ENCODE data around the gene TRAIP.
"Not testable (repeated sequence)": the region's sequence is repeated elsewhere in the genome, so short reads cannot be mapped to it uniquely, and the experiment has no call there.

TRAIP gene

DNA sequence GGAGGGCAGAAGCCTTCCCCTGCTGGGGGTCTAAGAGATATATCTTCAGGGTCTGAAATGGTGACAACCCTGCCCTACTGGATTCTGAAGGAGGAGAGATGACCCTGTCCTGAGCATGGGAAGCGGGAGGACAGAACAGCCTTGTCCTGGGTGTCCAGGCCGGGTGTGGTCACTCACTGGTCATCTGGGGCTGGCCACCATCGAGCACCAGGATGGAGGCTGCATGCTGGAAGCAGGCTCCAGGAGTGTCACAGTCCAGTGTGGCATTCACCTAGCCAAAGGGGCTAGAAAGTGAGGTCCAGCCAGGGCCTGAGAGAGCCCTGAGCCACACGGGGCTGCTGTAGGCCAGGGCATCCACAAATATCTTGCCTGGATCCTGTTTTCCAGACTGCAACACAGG, 61.9 kb downstream of the TRAIP start:
- DNase-seq (ENCODE audit: insufficient read length, low spot score) (no peak), FAIRE-seq (no peak)

GRCh38 chr3:49793486-49794085, 62.8 kb downstream of the TRAIP start:
- no peak for DNase-seq (ENCODE audit: insufficient read length, low spot score)
- FAIRE-seq, result no peak

DNA sequence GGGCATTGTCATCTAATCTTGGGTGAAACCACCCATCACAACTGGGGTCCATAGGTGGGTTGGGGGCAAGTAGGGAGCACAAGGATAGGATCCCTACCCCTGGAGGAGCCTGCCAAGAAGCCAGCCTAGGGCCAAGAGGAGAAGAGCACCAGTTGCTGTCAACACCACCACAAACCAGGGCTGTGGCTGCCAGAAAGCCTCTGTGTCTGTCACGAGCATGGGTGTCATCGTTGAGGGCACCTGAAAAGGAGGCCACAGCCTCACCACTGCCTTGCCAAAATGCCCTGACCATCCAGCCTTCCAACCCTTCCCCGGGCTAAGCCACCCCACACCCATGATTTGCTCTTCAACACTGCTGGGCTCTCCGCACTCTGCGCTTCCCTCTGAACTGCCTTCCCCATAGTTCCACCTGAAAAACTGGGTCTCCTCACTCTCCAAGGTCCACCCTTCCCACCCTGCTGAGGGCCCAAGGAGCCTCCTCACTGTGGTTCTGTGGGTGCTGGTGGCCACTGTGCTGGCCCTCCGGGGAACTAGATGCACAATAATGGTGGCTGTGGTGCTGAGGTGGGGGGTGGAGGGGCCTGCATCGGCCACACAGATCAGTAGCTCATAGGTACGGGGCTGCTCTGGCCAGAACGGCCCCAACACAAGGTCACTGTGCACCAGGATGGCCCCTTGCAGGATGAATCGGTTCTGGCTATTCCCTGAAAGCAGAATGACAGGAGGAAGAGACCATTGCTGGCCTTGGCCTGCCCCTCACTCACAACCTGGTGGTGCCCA, 63.8 kb downstream of the TRAIP start:
- DNase-seq (ENCODE audit: insufficient read length, low spot score), result no peak
- no peak for FAIRE-seq

DNA sequence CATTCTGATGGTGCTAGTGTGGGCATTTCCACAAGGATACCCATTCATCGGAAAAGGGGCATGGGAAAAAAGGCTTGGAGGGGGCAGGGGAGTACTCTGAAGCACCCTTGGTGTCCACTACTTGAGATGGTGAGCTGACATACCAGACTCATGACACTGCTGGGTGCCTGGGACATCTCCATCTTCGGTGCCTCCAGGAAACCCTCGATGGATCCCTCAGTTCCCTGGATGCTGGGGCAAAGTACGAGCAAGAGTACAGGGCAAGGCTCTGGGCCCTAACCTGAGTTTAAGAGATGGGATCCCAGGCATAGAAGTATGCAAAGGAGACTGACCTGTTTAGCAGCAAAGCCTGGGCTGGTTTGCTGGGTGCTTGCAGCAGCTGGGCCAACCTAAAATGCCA, 64.8 kb downstream of the TRAIP start:
- FAIRE-seq (no peak), DNase-seq (ENCODE audit: insufficient read length, low spot score) (no peak)

GRCh38 chr3:49790626-49791411, 65.5 kb downstream of the TRAIP start:
- no peak for DNase-seq (ENCODE audit: insufficient read length, low spot score)
- no peak for FAIRE-seq

DNA sequence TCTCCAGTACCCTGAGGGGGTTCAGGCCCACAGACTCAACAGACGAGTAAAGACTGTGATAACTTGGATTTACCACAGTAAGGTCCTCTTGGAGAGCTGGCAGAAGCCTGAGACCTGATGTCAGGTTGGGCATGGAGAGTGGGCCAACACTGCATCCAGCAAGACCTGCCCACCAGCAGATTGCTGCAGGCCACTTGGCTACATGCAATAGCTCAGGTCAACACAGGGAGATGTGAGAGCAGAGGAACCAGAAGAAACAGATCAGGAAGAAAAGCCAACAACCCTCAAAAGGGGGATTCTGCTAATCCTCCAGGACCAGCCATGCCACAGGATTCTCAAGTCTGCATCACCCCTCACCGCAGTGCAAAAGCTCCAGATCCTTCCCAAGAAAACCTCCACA, 68.3 kb downstream of the TRAIP start:
- DNase-seq (ENCODE audit: insufficient read length, low spot score) (no peak), FAIRE-seq (no peak)

DNA sequence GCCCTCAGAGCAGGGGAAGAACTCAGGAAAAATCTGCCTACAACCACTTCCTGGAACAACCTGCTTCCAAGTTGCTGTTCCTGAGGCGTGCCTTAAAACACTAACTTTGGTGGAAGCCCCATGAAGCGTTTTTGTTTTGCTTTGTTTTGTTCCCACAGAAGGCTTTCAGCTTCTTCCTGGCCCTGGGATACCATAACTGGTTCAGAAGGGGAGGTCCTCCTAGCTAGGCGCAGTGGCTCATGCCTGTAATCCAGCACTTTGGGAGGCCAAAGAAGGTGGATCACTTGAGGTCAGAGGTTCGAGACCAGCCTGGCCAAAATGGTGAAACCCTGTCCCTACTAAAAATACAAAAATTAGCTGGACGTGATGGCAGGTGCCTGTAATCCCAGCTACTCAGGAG, 68.8 kb downstream of the TRAIP start:
- no peak for DNase-seq (ENCODE audit: insufficient read length, low spot score)
- FAIRE-seq, result no peak

GRCh38 chr3:49787182-49787464, 69.2 kb downstream of the TRAIP start:
- DNase-seq (ENCODE audit: insufficient read length, low spot score), result no peak
- no peak for FAIRE-seq

GRCh38 chr3:49786357-49787181, 69.8 kb downstream of the TRAIP start, which contains the start of gene IP6K1:
Gene IP6K1, minus strand, starts transcription at chr3:49786542. Its CDS starts 38,502 bp downstream, at chr3:49748040.
- FAIRE-seq (peak; percentile 100), DNase-seq (ENCODE audit: insufficient read length, low spot score) (peak; percentile 99)

DNA sequence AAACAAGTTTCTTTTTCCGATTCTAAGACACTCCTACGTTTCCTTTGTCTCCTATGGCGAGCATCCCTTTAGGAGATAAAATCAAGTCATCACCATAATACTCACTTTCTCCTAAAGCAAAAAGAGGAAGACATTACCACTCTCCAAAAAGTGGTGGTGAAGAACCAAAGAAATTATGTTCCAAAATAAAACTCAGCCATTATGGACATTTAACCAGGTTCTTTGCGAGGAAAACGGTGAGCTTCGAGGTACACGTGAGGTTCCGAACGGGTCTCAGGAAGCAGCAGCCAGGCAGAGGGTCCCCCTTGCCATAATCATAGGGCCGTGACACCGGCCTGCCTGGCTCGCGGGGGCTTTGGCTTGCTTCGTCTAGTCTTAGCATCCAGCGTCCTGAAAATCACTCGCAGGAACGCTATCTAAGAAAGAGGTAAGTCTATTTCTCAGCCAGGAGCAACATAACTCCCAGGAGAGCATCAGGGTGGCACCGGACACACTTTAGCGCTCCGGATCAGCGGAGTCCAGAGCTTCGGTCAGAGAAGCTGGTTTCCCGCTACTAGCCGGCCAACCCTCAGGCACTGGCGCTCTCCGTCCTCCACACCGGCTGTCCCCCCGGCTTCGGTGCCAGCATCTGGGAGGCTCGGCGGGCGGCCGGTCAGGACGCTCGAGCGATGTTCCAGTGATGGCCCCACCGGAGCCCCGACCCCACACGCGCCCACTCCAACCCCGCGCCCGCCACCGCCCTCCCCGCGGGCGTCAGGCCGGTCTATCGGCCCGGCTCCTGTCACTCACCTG, 70.6 kb downstream of the TRAIP start:
- FAIRE-seq (peak; percentile 63), DNase-seq (ENCODE audit: insufficient read length, low spot score) (no peak)

DNA sequence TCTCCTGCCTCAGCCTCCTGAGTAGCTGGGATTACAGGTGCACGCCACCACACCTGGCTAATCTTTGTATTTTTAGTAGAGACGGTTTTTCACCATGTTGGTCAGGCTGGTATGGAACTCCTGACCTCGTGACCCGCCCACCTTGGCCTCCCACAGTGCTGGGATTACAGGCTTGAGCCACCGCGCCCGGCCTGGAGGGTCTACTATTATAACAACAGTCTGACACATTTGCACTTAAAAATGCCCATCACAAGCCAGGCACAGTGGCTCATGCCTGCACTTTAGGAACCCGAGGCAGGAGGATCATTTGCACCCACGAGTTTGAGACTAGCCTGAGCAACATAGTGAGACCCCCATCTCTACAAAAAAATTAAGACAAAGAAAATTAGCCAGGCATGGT, 74.1 kb downstream of the TRAIP start:
- not testable (repeated sequence) for DNase-seq (ENCODE audit: insufficient read length, low spot score); FAIRE-seq

GRCh38 chr3:49781415-49782199, 74.8 kb downstream of the TRAIP start:
- DNase-seq (ENCODE audit: insufficient read length, low spot score) (no peak), FAIRE-seq (no peak)

DNA sequence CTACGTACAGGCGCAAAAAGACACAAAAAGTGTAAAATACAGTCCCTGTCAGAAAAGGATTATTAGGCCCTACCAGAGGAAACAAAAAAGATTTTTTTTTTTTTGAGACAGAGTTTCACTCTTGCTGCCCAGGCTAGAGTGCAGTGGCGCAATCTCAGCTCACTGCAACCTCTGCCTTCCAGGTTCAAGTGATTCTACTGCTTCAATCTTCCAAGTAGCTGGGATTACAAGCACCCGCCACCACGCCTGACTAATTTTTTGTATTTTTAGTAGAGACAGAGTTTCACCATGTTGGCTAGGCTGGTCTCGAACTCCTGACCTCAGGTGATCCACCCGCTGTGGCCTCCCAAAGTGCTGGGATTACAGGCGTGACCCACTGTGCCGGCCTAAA, 75.4 kb downstream of the TRAIP start:
- FAIRE-seq; DNase-seq (ENCODE audit: insufficient read length, low spot score): not testable (repeated sequence)

- no peak for FAIRE-seq
- no peak for DNase-seq (ENCODE audit: insufficient read length, low spot score)
Observed at GRCh38 chr3:49780080-49780974, 76.0 kb downstream of the TRAIP start.

DNA sequence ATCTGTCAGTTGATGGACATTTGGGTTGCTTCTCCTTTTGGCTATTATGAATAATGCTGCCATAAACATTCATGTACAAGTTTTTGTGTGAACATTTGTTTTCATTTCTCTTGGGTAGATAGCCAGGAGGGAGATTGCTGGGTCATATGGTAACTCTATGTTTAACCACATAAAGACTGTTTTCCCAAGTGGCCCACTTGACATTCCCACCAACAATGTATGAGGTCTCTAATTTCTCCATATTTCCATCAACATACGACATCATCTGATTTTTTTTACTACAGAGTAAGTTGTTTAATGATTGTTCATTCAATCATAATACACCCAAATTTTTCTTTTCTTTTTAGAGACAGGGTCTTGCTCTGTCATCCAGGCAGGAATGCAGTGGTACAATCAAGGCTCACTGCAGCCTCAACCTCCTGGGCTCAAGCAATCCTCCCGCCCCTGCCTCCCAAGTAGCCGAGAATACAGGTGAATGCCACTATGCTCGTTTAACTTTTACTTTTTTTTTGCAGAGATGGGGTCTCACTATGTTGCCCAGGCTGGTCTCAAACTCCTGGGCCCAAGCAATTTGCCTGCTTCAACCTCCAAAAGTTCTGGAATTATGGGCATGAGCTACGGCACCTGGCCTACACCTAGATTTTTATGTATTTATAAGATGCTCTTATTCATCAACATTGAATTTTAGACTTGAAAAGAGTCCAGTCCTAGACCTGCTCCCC, 76.8 kb downstream of the TRAIP start:
- no peak for DNase-seq (ENCODE audit: insufficient read length, low spot score)
- peak; percentile 42 for FAIRE-seq
